Neural cell (in vitro differentiated cells): ENCODE results near the gene MRPL28.

Experiments used
- EP300 ChIP-seq: fragments of 450-650 bp; conservative IDR thresholded peaks from 2 replicates; pipeline ENCODE4 v1.6.1; 2014; ENCODE audit warnings: antibody characterized with exemption, mild to moderate bottlenecking, moderate library complexity; ENCODE audit not compliant: poor library complexity, severe bottlenecking
- EZH2 ChIP-seq: fragments of 200-600, 300-800 bp; shearing (Covaris generic), sonication (generic); IDR thresholded peaks from 2 replicates; pipeline ENCODE4 v1.6.1; 2014; ENCODE audit warnings: antibody characterized with exemption, low read length, borderline replicate concordance, mild to moderate bottlenecking; ENCODE audit not compliant: insufficient read depth, poor library complexity, severe bottlenecking
- MXI1 ChIP-seq: fragments of 450-650 bp; conservative IDR thresholded peaks from 2 replicates; pipeline ENCODE4 v1.6.1; 2014; ENCODE audit warnings: antibody characterized with exemption, mild to moderate bottlenecking; ENCODE audit not compliant: poor library complexity, severe bottlenecking
- POLR2AphosphoS5 ChIP-seq: IDR thresholded peaks from 2 replicates; pipeline ENCODE4 v1.6.1; 2012
- RAD21 ChIP-seq: fragments of 450-650 bp; conservative IDR thresholded peaks from 2 replicates; pipeline ENCODE4 v1.6.1; 2014; ENCODE audit warnings: antibody characterized with exemption, mild to moderate bottlenecking, moderate library complexity
- REST ChIP-seq: IDR thresholded peaks from 2 replicates; pipeline ENCODE4 v1.6.1; 2012; ENCODE audit warnings: borderline replicate concordance
- SMC3 ChIP-seq: fragments of 450-650 bp; conservative IDR thresholded peaks from 2 replicates; pipeline ENCODE4 v1.6.1; 2014; ENCODE audit warnings: antibody characterized with exemption, mild to moderate bottlenecking, moderate library complexity; ENCODE audit not compliant: poor library complexity
- TAF1 ChIP-seq: IDR thresholded peaks from 2 replicates; pipeline ENCODE4 v1.6.1; 2012; ENCODE audit warnings: low read depth
- TF ChIP-seq, protein P1 (sequence below): fragments of 450-650 bp; IDR thresholded peaks from 2 replicates; pipeline ENCODE4 v1.5.1; 2014; ENCODE audit warnings: antibody characterized with exemption, mild to moderate bottlenecking, moderate library complexity; ENCODE audit not compliant: poor library complexity, severe bottlenecking

DNA sequence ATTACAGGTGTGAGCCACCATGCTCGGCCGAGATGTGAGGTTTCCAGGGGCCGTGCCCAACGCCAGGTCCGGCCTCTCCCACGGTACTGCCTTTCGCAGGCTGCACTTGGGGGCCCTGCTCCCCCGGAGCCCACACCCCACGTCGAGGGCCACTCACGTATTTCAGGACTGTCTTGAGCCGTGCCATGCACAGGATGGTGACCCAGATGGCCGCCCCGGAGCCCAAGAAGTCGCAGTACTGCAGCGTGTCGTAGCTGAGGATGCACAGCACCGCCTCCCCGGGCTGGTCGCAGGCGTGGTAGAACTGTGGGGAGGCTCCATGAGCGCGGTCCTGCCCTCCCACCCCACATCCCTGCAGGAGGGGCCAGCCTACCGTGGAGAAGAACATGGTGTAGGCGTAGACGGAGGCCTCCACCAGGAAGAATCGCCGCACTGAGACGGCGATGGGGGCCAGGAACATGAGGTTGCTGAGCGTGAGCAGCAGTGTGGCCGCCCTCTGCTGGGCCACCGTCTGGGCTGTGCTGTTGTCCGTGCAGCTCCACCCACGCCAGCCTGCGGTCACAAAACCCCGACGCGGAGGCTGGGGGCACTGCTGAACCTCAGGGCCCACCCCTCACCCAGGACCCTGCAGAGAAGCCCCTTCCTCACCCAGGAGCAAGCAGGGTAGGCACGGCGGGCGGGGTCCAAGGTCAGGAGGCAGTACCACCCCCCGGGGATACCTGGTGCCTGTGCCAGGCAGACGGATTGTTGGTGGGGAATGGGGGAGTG, 3.7 kb upstream of the MRPL28 start:
- TF ChIP-seq, protein P1, sequence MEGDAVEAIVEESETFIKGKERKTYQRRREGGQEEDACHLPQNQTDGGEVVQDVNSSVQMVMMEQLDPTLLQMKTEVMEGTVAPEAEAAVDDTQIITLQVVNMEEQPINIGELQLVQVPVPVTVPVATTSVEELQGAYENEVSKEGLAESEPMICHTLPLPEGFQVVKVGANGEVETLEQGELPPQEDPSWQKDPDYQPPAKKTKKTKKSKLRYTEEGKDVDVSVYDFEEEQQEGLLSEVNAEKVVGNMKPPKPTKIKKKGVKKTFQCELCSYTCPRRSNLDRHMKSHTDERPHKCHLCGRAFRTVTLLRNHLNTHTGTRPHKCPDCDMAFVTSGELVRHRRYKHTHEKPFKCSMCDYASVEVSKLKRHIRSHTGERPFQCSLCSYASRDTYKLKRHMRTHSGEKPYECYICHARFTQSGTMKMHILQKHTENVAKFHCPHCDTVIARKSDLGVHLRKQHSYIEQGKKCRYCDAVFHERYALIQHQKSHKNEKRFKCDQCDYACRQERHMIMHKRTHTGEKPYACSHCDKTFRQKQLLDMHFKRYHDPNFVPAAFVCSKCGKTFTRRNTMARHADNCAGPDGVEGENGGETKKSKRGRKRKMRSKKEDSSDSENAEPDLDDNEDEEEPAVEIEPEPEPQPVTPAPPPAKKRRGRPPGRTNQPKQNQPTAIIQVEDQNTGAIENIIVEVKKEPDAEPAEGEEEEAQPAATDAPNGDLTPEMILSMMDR, result no peak
- TF ChIP-seq RAD21 (no peak), POLR2AphosphoS5 (no peak), REST (no peak), EZH2 (no peak), EP300 (no peak), TAF1 (no peak), MXI1 (no peak), SMC3 (no peak)
